ENCODE data around the gene ELL3.
"Not testable (repeated sequence)": the region's sequence is repeated elsewhere in the genome, so short reads cannot be mapped to it uniquely, and the experiment has no call there.

ELL3 gene

GRCh38 chr15:43791993-43792760 lies 15.4 kb upstream of the ELL3 start, which contains the start of gene SERF2:
SERF2 (plus strand) TSS chr15:43792320; CDS start chr15:43792377, 57 bp downstream.
- peak; percentile 100 for DNase-seq (ENCODE audit: low spot score)

DNA sequence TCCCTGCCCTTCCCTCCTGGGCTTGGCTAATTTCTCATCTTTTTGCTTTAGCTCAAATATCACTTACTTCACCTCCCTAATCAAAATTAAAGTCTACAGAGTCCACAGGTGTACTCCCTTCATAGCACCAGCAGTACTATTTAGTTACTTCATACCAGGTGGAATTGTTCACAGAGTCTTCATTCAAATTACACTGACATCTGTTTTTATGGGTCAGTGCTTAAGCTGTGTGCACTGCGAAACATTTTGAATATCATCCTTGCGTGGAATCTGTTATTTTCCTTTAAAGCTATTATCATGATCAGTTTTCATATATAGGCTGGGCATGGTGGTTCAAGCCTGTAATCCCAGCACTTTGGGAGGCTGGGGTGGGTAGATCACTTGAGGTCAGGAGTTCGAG lies 12.6 kb upstream of the ELL3 start:
- no peak for DNase-seq (ENCODE audit: low spot score)

DNA sequence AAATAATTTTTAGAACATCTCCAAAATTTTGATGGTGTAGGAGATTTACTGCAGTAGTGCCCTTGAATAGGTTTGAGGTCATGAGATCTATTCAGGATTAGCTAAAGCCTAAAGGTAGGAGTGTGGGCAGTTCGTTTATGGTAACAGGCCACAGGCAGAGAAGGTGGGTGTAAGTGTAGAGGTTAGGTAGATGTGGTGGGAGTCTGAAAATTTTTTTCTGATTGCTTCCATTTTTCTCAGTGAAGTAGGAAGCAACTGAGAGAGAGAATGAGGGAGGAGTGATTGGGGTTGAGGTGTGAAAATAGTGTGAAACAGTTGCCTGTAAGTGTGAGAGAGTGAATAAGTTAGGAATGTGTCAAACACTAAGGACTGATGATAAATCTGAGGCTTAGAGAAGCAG lies 2.2 kb upstream of the ELL3 start:
- no peak for DNase-seq (ENCODE audit: low spot score)

- DNase-seq (ENCODE audit: low spot score) = peak; percentile 85
These were observed 625 bp upstream of the ELL3 start for GRCh38 chr15:43777267-43777914.

DNA sequence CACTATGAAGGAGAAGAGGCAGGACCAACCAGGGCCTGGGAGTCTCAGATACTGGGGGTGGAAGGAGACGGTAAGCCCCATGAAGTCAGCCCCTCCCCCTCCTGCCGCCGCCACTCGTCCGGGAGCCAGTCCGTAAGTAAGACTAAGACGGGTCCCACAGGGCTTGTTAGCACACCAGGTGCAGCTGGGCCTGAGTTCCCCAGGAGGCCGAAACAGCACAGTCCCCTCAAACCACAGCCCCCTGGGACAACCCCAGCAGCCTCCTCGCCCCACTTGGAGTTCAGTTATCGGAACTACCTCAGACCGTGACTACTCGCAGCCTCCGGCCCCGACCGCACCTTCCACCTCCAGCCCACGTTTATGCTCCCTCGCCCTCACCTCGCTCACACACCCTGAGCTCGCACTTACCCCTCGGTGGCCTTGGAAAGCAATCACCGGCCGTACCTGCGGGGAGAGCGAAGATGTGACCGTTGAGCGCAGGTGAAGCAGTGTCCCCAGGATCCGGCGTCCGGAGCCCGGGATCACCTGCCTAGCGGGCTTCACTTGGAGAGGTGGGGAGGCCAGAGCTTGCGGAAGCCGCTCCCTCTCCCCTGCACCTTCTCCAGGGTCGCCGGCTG lies 557 bp downstream of the ELL3 start:
- no peak for DNase-seq (ENCODE audit: low spot score)

DNA sequence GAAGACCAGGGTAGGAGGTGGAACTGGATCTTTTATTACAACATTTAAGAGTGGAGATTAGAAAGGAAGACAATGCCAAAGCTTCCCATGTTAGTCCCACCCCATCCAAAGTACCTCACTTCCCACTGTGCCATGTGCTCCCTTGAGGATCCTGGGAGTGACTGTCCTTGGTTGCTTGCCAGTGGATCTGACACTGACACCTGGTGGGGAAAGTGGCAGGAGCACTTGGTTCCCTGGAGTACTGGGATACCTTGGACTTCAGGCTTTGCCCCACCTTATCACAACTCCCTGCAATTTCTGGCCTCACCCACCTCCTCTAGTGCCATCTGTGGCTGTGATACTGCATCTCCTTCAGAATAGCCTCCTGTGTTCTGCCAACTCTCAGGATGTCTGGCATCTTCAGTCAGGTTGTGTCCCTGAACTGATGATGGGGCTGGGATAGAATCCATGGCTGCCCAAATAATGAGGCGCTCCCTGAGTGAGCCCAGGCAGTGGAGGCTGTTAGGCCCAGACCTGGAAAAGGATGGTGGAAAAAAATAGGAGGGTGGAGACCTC lies 1.3 kb downstream of the ELL3 start:
- no peak for DNase-seq (ENCODE audit: low spot score)

- no peak for DNase-seq (ENCODE audit: low spot score)
These were observed 2.7 kb downstream of the ELL3 start for GRCh38 chr15:43774062-43774461.

DNA sequence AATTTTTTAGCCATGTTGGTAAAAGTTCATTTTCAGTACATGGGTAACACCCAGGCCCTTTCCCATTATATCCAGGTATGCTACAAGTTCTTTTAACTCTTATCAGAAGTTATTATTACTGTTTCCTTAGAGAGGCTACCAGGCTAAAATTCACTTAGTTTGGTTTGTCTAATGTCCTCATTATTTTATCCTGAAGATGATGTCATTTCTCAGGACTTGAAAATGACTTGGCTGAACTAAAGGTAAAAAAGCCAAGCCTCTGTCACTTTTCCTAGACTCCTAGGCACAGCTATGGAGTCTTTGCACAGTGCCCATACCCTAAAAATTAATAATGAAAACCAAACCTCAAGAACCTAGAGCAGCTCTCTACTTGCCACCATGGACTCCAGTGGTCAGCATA lies 4.1 kb downstream of the ELL3 start:
- DNase-seq (ENCODE audit: low spot score) = no peak

GRCh38 chr15:43771816-43772215 lies 5.0 kb downstream of the ELL3 start:
- DNase-seq (ENCODE audit: low spot score) = no peak

DNA sequence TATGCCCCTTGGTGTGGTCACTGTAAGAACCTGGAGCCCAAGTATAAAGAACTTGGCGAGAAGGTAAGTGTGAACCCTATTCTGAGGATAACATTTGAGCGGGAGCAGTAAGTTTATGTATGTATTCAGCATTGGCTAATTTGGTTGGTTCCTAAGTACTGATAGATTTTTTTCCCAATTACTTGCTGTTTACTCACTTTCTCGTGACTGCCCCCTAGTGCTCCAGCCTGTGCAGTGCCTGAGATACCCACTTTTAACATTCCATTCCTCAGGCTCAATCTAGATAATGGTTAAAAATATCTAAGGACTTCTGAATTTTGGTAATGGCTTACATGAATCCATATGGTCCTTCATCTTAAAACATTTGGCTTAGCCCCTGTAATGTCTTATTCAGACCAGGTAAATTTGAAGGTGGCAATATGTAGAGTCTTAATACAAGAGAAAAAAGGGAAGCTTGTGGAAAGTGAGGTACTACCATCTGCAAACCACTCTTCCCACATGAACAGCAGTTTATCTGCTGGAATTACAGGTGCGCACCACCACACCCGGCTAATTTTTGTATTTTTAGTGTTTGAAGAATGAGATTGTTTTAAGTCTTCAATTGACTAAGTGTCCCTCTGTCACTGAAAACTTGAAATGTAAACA lies 7.1 kb downstream of the ELL3 start:
- peak; percentile 80 for DNase-seq (ENCODE audit: low spot score)

DNA sequence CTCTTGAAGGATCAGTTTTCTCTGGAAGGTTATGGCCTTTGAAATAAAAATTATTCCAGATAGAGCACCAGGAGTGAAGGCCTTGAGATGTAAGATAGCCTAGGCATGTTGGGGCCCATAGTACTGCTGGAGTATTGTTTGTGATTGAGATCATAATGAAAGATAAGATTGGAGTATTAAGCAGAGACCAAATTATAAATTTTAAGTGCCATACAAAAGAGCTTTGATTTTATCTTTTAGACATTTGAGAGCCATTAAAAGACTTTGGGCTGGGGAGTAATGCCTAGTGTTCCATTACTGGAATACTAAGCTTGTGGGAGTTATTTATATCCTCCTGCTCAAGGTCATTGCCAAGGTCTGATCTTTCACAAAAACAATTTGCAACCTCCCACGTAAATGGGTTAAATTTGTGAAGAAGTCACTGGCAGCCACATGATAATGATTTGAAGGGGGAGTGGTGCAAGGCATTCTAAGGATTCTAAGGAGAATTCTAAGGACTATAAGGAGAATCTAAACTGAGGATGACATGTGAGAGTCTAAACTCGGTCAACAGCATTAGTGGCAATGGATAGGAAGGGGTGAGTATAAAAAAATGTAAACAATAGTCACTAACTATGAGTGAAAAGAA lies 12.8 kb downstream of the ELL3 start:
- DNase-seq (ENCODE audit: low spot score) = no peak

DNA sequence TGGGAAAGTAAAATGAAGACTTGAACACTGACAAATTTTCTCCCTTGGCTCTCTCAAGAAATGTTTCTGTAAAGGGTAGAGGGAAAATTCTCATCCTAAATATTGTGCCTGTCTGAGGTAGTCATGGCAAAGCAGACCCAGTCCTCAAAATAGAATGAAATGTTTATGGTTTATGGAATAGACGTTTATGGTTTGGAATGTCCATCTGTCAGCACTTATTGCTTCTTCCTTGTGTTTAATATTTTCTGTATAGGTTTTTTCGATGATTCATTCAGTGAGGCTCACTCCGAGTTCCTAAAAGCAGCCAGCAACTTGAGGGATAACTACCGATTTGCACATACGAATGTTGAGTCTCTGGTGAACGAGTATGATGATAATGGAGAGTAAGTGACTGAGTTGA lies 13.9 kb downstream of the ELL3 start:
- no peak for DNase-seq (ENCODE audit: low spot score)

DNA sequence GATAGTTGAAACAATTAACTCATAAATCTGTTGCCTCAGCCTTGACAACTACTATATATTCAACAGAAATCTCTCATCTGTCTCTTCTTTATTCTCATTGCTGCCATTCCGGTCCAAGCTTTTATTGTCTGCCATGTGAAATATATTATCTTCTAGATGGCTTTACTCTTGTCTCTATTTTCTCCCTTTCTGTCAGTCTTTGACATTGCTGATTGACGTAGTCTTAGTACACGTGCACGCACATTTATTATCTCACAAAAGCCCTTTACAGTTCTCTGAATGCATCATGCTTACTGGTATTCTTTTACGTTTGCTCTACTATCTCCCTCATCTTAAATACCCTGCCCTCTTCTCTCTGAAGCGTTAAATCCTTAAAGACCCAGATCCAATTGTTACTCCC lies 24.9 kb downstream of the ELL3 start:
- DNase-seq (ENCODE audit: low spot score) = no peak

GRCh38 chr15:43749690-43750345 lies 26.9 kb downstream of the ELL3 start:
- no peak for DNase-seq (ENCODE audit: low spot score)

- peak; percentile 31 for DNase-seq (ENCODE audit: low spot score)
These were observed 28.4 kb downstream of the ELL3 start for GRCh38 chr15:43748376-43748775.

- DNase-seq (ENCODE audit: low spot score) = not testable (repeated sequence)
These were observed 29.9 kb downstream of the ELL3 start for GRCh38 chr15:43746903-43747309.

DNA sequence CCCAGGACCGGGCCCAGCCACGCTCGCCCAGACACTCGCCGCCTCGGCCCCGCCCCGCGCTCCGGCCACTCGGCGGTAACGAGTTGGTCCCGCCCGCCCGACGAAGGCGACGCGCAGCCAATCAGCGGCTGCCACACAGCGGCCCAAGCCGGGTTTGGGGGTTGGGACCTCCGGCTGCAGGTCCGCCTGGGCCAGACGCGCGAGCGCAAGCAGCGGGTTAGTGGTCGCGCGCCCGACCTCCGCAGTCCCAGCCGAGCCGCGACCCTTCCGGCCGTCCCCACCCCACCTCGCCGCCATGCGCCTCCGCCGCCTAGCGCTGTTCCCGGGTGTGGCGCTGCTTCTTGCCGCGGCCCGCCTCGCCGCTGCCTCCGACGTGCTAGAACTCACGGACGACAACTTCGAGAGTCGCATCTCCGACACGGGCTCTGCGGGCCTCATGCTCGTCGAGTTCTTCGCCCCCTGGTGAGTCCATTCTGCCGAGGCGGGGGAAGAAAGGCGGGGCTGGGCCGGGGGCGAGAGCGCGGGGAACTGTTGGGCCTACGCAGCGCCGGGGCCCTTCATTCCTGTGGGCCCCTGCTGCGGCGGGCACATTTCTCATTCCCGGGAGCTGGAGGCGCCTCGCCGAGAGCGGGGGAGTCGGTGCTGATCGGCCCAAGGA lies 30.4 kb downstream of the ELL3 start, which contains the start of gene PDIA3:
PDIA3 (plus strand) TSS at position 194 of the 658 bp plus-strand sequence; CDS start at position 296, 102 bp downstream.
- peak; percentile 98 for DNase-seq (ENCODE audit: low spot score)

DNA sequence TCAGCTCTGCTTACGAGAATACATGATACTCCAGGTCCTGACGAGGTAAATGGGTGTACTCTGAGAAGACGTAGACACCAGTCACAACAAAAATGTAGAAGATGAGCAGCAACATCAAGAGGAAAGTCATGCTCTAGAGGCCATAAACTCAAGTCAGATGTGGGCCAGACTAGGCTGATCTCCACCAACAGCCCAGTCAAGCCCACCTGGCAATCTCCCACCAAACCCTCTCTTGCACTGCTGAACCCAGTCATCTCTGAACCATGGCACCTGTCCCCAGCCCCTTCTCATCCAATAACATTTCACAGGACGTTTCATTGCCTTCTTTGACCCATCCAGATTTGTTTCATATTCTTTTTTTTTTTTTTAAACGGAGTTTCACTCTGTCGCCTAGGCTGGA lies 41.4 kb downstream of the ELL3 start:
- no peak for DNase-seq (ENCODE audit: low spot score)

- DNase-seq (ENCODE audit: low spot score) = peak; percentile 55
These were observed 48.6 kb downstream of the ELL3 start for GRCh38 chr15:43728053-43728725.

GRCh38 chr15:43726306-43726705 lies 50.5 kb downstream of the ELL3 start:
- not testable (repeated sequence) for DNase-seq (ENCODE audit: low spot score)

Data from GM03348 (cell line).